Measurements from ENCODE around the gene RALY.

GRCh38 chr20:34072076-34072475 is 78.4 kb downstream of the RALY start:
- TF ChIP-seq, protein P1, sequence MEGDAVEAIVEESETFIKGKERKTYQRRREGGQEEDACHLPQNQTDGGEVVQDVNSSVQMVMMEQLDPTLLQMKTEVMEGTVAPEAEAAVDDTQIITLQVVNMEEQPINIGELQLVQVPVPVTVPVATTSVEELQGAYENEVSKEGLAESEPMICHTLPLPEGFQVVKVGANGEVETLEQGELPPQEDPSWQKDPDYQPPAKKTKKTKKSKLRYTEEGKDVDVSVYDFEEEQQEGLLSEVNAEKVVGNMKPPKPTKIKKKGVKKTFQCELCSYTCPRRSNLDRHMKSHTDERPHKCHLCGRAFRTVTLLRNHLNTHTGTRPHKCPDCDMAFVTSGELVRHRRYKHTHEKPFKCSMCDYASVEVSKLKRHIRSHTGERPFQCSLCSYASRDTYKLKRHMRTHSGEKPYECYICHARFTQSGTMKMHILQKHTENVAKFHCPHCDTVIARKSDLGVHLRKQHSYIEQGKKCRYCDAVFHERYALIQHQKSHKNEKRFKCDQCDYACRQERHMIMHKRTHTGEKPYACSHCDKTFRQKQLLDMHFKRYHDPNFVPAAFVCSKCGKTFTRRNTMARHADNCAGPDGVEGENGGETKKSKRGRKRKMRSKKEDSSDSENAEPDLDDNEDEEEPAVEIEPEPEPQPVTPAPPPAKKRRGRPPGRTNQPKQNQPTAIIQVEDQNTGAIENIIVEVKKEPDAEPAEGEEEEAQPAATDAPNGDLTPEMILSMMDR (IDR thresholded peaks at IDR 0.05; ENCODE audit: poor library complexity) = no peak
- no peak for TF ChIP-seq EZH2 (IDR thresholded peaks at IDR 0.05; ENCODE audit: borderline replicate concordance)

Measured in hepatocyte (in vitro differentiated cells).